Spleen (tissue), 7 donors: Measurements from ENCODE around the gene EEF1AKMT4.

Experiments
- CTCF ChIP-seq, 11 experiments: fragments of 200-600 bp in 7 of 11; fragments of 450-650 bp in 4 of 11; sonication (generic) in 4 of 11; IDR thresholded peaks in 8 of 11; conservative IDR thresholded peaks in 3 of 11; 1 replicate in 7 of 11; 2 replicates in 4 of 11; pipeline versions ENCODE4 v1.4.0 to v1.8.0; 2016 to 2021; ENCODE audit warnings: antibody characterized with exemption in 11 of 11, inconsistent platforms in 4 of 11, mild to moderate bottlenecking in 1 of 11
- POLR2A ChIP-seq, 3 donors: fragments of 450-650 bp; IDR thresholded peaks; one replicate each; pipeline ENCODE4 v1.5.1; 2017; ENCODE audit warnings: antibody characterized with exemption in 3 of 3, mild to moderate bottlenecking in 1 of 3
- donor health status: DM: no; HTN: no; CAD: no; lungs with moderate emphysema.
- donor health status: DM: no; HTN: no; CAD: no.
- donor health status: DM: no; HTN: no; CAD: no.

GRCh38 chr3:184260724-184261269 lies 11.3 kb downstream of the EEF1AKMT4 start:
- TF ChIP-seq CTCF (IDR thresholded peaks at IDR 0.05 in 8 of 11, conservative IDR thresholded peaks at IDR 0.05 in 3 of 11) = peak in 1 of 11 experiments; percentile 9
- no peak for TF ChIP-seq POLR2A (IDR thresholded peaks at IDR 0.05)
